Rectal smooth muscle tissue (tissue), 1 donor: ENCODE measurements around the gene C6orf136.

ENCODE experiments used
- H3K27ac ChIP-seq: one replicate; pipeline ENCODE4 v1.7.0; 2013; ENCODE audit warnings: low read depth, low read length, inconsistent platforms
- H3K27me3 ChIP-seq: one replicate; pipeline ENCODE4 v1.7.0; 2013; ENCODE audit warnings: low read length; ENCODE audit not compliant: control insufficient read depth, insufficient read depth
- H3K36me3 ChIP-seq: one replicate; pipeline ENCODE4 v1.7.0; 2013; ENCODE audit warnings: low read length; ENCODE audit not compliant: control insufficient read depth, insufficient read depth
- H3K4me1 ChIP-seq: one replicate; pipeline ENCODE4 v1.7.0; 2013; ENCODE audit warnings: low read length; ENCODE audit not compliant: control insufficient read depth, insufficient read depth
- H3K4me3 ChIP-seq: one replicate; pipeline ENCODE4 v1.7.0; 2013; ENCODE audit warnings: low read length
- H3K9ac ChIP-seq: one replicate; pipeline ENCODE4 v1.7.0; 2013; ENCODE audit warnings: low read length

Gene C6orf136

GRCh38 chr6:30611856-30612194, 35.1 kb upstream of the C6orf136 start:
- H3K4me3 ChIP-seq: no peak overlapping the region
- peaks cover 30% of the 10 kb centered on the region for H3K4me1 ChIP-seq
- no peaks in the 10 kb centered on the region for H3K27me3 ChIP-seq
- H3K27ac ChIP-seq: no peak overlapping the region
- peaks cover 33% of the 10 kb centered on the region for H3K36me3 ChIP-seq
- H3K9ac ChIP-seq: no peak overlapping the region

- H3K4me1 ChIP-seq: peaks cover 30% of the 10 kb centered on the region
- H3K27me3 ChIP-seq: no peaks in the 10 kb centered on the region
- peaks cover 33% of the 10 kb centered on the region for H3K36me3 ChIP-seq
- H3K9ac ChIP-seq: no peak overlapping the region
- no peak overlapping the region for H3K4me3 ChIP-seq
- H3K27ac ChIP-seq: no peak overlapping the region
Observed at GRCh38 chr6:30612213-30612612, 34.7 kb upstream of the C6orf136 start.

GRCh38 chr6:30612687-30613248, 34.2 kb upstream of the C6orf136 start:
- Histone ChIP-seq H3K27ac (peak overlapping the region; percentile 44), H3K4me1 (peaks cover 30% of the 10 kb centered on the region), H3K9ac (no peak overlapping the region)

GRCh38 chr6:30613251-30614043, 33.5 kb upstream of the C6orf136 start:
- H3K4me3 ChIP-seq: peak overlapping the region; percentile 19

More at GRCh38 chr6:30612687-30613248, 34.2 kb upstream of the C6orf136 start:
- Histone ChIP-seq H3K27me3 (no peaks in the 10 kb centered on the region), H3K4me3 (no peak overlapping the region), H3K36me3 (peaks cover 28% of the 10 kb centered on the region)

DNA sequence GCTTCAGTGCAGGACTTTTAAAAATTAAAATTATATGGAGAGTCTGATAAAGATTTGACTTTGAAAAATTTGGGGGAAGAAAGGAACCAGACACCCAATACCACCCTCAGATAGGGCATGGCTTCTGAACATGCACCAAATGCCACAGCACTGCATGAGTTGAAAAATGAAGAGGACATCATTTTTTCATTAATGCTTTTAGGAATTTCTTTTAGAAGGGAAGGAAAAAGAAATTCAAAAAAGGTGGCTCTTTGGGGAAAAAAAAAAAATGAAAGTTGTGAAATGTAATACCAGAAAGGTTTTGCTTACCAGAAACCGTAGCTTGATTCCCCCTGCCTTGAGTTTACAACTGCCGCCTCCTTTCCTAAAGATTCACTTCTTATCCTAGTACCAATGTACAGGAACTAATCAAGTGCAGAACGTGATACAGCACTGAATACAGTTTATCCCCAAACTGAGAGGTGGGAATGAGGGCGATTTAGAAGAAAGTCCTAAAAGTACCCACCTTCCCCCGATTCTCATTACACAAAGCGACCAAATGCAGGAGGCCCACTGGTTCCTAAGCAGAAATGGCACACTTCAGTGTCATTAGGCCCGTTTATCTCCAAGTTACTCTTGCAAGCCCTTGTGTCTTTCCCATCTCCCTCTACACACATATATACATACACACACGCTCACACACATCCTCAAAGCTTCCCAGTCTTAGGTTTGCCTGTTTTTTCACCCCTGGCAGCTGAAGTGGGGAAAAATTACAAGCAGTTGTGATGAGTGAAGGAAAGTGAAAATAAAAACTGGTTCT, 32.7 kb upstream of the C6orf136 start:
- Histone ChIP-seq H3K27ac (peak overlapping the region; percentile 92), H3K4me3 (peak overlapping the region; percentile 80), H3K27me3 (no peaks in the 10 kb centered on the region), H3K9ac (peak overlapping the region; percentile 70), H3K36me3 (peaks cover 17% of the 10 kb centered on the region), H3K4me1 (peaks cover 37% of the 10 kb centered on the region)

More at GRCh38 chr6:30613251-30614043, 33.5 kb upstream of the C6orf136 start:
- Histone ChIP-seq H3K36me3 (peaks cover 25% of the 10 kb centered on the region), H3K27me3 (no peaks in the 10 kb centered on the region), H3K9ac (no peak overlapping the region), H3K27ac (peak overlapping the region; percentile 44), H3K4me1 (peaks cover 33% of the 10 kb centered on the region)

DNA sequence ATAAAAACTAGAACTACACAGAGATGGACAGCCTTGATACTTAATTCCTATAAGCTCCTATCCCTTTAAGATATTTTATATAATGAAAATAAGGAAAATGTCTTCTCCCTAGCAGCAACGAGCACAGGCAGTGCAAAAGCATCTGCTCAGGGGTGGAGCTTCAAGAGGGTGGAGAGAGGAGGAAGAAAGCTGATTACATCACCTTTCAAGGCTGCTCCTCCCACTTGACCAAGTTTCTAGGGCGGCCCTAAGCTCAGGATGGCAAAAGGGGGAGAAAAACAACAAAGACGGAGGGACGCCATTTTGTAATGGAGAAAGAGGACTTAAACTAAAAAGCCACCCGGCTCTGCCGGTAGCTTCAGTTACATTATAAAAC, 32.1 kb upstream of the C6orf136 start:
- Histone ChIP-seq H3K36me3 (peaks cover 18% of the 10 kb centered on the region), H3K27me3 (no peaks in the 10 kb centered on the region), H3K4me1 (peaks cover 35% of the 10 kb centered on the region), H3K9ac (peak overlapping the region; percentile 70), H3K27ac (peak overlapping the region; percentile 96), H3K4me3 (peak overlapping the region; percentile 80)

DNA sequence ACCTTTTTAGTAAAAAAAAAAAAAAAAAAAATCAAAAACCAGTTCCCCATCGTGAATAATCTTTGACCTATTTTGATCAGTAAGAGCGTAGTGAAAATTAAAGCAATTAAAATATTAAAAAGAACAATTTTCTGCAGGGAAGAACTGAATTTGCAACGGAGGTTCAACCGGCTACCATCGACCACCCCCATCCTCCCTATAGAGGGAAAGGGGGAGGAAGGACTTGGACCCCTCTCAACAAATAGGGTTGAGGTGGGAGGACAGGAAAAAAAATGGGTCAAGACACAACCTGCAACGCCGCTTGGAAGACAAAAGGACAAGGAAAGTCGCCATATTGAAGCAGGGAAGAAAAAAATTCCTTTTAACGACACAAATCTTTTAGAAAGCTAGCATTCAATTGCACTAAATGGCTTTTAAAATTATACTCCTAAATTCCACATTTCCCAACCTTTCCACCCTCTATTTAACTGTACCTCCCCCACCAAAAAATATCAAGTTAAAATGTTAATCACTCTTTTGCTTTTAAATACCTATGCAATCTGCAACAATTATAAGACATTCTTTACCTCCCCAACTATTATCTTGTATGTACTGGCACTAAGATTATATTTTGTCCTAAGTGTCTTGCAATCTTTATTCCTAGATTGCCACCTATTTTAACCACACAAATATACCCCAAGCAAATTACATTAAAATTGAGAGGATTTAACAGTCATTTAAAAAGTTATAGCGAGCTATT, 31.5 kb upstream of the C6orf136 start:
- Histone ChIP-seq H3K27ac (peak overlapping the region; percentile 96), H3K4me1 (peaks cover 35% of the 10 kb centered on the region), H3K4me3 (peak overlapping the region; percentile 80), H3K27me3 (no peaks in the 10 kb centered on the region), H3K9ac (peak overlapping the region; percentile 95), H3K36me3 (peaks cover 18% of the 10 kb centered on the region)

GRCh38 chr6:30615958-30616810, 30.7 kb upstream of the C6orf136 start:
- Histone ChIP-seq H3K27me3 (no peaks in the 10 kb centered on the region), H3K4me3 (peak overlapping the region; percentile 80), H3K27ac (peak overlapping the region; percentile 96), H3K9ac (peak overlapping the region; percentile 95), H3K36me3 (peaks cover 18% of the 10 kb centered on the region), H3K4me1 (peaks cover 34% of the 10 kb centered on the region)

DNA sequence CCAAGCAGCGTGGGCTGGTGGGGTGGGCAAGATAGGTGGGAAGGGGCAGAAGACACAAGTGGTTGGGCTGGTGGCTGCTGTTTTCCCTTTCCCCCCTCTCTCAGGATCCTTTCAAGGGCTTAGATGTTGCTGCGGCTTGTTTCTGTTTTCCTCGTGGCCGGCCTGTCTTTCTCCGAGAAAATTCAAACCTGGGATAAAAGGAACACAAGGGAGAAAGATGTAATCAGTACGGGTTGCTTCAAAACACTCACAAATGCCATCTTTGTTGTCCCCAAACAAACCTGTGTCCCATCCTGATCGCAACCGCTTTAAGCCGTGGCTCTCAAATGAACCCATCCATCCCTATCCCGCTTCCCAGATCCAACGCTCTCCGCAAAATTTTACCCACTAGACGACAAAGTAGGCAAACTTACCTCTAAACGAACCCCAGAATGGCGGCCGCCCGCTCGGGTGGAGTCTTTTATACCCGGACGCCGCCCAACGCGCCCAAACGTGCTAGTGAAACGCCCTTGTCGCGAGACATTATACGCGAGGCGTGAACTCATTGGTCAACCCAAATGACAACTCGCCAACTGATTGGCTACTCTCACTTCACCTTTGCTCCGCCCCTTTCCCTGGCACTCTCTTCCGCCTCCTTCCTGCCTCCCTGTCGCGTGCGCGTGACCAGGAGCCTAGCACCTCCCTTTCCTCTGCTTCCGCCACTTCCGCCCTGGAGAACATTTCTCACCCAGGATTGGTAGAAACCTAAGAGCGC, 29.9 kb upstream of the C6orf136 start, which contains the start of gene PPP1R10:
TSS of gene PPP1R10 (minus strand) at position 433 of the 754 bp plus-strand sequence. CDS start 7,299 bp downstream, outside the sequence.
- Histone ChIP-seq H3K36me3 (peaks cover 18% of the 10 kb centered on the region), H3K27ac (peak within 1 kb of the TSS; percentile 98), H3K9ac (peak within 1 kb of the TSS; percentile 95), H3K27me3 (no peaks in the 10 kb centered on the region), H3K4me3 (peak within 1 kb of the TSS; percentile 91), H3K4me1 (peaks cover 26% of the 10 kb centered on the region)

DNA sequence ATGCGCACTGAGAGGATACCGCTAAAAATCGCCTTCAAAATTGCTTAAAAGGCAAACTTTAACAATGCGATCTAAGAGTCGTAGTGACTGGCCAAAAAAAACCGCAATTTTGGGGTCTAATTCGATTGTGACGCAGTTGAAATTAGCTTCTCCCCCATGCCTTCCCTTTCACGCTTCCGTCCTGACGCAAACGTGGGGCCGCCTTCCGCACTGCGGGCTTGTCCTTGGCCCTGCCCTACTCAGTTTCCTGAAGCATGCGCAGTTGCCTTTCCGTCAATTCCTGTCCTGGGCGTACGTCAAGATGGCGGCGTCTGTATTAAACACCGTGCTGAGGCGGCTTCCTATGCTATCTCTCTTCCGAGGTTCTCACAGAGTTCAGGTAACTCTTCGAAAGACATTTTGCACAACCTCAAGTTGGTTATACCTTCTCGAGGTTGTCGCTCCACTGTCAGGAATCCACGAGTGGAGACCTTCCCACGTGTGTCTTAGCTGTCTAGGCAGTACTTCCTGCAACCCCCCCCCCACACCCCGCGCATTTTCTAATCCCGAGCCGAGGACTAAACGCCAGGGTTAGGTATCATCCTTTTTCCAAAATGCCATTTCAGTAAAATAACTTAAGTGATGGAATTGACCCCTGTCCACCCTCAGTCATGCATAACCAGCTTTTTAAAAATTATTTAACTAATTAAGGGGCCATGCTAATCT, 29.2 kb upstream of the C6orf136 start, which contains the start of gene MRPS18B:
TSS of gene MRPS18B (plus strand) at position 276 of the 705 bp plus-strand sequence. CDS start at position 302, 26 bp downstream.
- H3K4me1 ChIP-seq: peaks cover 23% of the 10 kb centered on the region
- H3K9ac ChIP-seq: peak within 1 kb of the TSS; percentile 95
- H3K4me3 ChIP-seq: peak within 1 kb of the TSS; percentile 91
- no peaks in the 10 kb centered on the region for H3K27me3 ChIP-seq
- H3K36me3 ChIP-seq: peaks cover 21% of the 10 kb centered on the region
- peak within 1 kb of the TSS; percentile 98 for H3K27ac ChIP-seq
